ELR (cell line): ENCODE data around the gene SCAND1.
"Not testable (repeated sequence)": the region's sequence is repeated elsewhere in the genome, so short reads cannot be mapped to it uniquely, and the experiment has no call there.

Experiments
- DNase-seq: peaks from one replicate; pipeline ENCODE4 v3.0.0-alpha.2; 2015; ENCODE audit warnings: low read depth

SCAND1 gene

GRCh38 chr20:35959291-35959690, 5.0 kb upstream of the SCAND1 start:
- not testable (repeated sequence) for DNase-seq

DNA sequence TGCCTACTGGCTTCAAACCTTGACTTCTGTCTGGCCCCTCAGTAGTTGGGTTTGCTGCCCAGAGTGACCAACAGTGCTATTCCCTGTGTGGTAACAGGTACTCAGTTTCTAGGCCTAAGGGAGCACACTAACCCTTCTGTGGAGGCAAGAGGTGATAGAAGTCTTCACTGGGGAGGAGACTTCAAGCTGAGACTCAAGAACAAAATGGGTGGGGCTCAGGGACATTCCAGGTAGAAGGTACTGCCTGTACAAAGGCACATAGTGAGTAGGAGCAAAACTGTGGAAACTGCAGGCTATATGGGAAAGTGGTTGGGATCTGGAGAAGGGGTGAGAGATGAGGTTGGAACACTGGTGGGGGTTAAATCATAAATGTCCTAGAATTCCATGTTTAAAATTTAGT, 2.3 kb upstream of the SCAND1 start:
- DNase-seq, result no peak

GRCh38 chr20:35954907-35955251, 577 bp upstream of the SCAND1 start:
- peak; percentile 80 for DNase-seq

DNA sequence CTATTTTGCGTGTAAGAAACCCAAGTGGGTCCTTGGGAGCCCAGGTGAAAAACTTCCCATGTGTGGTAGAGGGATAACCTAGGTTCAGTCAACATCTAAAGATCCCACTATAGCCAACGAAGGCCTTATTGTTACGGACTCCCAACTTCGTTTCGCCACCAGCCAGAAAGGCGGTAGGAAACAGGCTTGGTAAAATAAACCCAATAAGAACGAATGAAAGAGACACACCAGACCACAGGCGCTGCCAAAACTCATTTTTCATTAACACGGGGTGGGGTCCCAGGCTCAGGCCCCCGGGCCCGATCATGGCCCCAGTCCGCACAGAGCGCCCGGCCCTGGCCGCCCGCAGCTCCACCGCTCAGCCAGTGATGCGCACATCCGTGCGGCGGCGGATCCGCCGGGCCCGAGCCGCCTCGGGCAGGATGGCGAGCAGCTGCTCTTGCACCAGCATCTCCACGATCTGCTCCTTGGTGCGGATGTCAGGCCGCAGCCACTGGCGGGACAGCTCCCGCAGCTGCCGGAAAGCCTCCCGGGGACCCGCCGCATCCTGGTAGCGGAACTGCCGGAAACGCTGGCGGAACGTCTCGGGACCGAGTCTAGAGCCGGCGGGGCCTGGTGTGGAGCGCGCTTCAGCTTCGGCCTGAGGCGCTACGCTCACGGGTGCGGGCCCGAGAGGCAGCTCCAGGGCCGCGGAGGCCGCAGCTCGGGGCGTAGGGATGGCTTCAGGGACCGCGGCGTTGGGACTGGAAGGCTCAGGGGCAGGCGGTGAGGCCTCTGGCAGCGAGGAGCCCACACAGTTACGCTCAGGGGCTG, 709 bp downstream of the SCAND1 start:
- DNase-seq, result peak; percentile 69

- DNase-seq, result peak; percentile 53
Measured at GRCh38 chr20:35952480-35953386, 1.6 kb downstream of the SCAND1 start.

DNA sequence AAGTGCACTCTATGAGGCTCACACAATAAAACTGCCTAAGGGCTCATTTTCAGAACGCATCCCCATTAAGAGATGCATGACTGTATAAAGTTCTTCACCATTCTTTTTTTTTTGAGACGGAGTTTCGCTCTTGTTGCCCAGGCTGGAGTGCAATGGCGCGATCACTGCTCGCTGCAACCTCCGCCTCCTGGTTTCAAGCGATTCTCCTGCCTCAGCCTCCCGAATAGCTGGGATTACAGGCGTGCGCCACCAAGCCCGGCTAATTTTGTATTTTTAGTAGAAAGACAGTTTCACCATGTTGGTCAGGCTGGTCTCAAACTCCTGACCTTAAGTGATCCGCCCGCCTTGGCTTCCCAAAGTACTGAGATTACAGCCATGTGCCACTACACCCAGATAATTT, 2.2 kb downstream of the SCAND1 start:
- not testable (repeated sequence) for DNase-seq

GRCh38 chr20:35950093-35950492, 4.2 kb downstream of the SCAND1 start:
- DNase-seq, result no peak

DNA sequence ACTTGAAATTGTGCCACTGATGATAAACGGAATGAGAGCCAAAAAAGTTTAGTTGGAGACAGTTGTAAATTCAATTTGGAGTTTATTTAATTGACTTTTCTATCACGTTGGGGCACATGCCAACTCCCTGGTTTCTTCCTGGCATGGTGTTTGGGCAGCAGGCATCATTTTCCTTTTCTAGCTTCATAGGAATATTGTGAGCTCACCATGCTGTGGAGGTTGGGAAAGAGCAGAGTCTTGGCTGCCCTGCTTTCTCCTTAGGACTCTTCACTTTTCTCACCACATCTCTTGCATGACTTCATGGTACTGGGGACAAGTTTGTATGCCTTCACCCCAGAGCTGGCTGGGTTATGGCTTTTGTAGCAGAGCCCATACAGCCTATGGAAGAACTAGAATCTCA, 6.4 kb downstream of the SCAND1 start:
- DNase-seq, result no peak

GRCh38 chr20:35947489-35947888, 6.8 kb downstream of the SCAND1 start:
- DNase-seq, result peak; percentile 61

- no peak for DNase-seq
Measured at GRCh38 chr20:35942243-35942642, 12.1 kb downstream of the SCAND1 start.

DNA sequence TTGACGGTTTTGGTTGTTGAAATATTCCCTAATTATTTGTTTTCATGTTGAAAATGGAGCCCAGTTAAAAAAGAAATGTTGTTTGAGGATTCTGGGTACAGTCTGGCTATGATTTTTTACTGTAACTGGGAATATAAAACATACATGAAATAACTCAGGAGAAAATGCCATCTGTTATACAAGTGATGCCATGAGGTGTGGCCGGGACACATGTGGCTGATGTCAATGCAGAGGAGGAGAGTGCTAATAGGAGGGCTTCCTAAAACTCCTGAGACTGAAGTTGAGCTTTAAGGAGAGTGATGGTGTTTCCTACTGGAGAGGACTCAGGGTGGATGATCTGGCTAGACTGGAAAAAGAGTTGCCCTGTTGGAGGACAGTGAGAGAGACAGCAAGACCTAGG, 12.7 kb downstream of the SCAND1 start:
- no peak for DNase-seq

DNA sequence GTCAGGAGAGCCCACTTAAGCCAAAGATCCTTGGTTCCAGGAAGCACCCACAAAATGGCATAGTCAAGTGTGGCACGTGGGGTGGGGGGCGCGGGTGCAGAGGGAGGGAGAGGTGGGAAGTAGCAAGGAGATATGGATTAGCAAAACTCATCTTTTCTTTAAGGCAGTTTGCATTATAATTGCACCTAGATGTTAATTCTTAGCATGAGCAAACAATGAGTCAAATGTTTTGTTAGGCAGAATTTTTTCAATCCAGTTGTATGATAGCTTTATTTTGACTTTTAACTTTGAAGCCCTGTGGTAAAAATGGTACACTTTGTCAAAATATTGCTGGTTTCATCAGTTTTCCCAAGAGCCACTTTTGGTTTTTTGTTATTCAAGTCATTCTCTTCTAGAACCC, 15.0 kb downstream of the SCAND1 start:
- DNase-seq, result no peak

DNA sequence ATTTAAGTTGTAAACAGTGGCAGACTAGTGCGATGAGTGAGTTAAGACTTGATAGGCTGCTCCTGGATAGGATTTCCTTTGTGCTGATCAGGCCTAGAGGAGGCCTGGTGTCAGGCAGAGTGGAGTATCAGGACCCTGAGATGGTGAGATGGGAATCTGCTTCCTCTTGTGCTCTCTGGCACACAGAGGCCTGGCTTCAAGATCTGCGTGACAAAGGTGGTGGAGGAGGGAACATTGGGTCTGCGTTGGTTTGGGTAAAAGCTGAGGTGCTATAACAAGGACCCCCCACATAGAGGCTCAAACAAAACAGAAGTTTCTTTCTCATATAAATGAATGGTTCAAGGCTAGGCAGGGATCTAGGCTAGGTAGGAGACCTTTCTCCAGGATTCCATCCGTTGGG, 20.3 kb downstream of the SCAND1 start:
- DNase-seq, result no peak

GRCh38 chr20:35929301-35929700, 25.0 kb downstream of the SCAND1 start:
- no peak for DNase-seq

DNA sequence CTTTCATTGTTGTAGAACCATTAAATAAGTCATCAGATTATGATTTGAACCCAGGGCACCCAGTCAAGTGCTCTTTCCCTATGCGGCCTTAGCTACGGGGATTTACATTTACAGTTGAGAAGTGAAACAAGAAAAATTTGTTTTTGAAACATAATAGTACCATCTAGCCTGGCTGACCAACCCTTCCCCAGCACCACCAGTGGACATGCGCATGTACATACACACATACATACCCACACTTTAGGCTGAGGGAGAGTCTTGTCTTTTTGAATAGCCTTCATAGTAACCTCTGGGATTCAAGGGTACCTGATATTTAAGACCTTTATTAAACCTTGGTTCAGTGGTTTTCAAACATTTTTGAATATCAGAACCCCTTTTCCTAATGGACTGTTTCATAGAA, 33.8 kb downstream of the SCAND1 start:
- no peak for DNase-seq

DNA sequence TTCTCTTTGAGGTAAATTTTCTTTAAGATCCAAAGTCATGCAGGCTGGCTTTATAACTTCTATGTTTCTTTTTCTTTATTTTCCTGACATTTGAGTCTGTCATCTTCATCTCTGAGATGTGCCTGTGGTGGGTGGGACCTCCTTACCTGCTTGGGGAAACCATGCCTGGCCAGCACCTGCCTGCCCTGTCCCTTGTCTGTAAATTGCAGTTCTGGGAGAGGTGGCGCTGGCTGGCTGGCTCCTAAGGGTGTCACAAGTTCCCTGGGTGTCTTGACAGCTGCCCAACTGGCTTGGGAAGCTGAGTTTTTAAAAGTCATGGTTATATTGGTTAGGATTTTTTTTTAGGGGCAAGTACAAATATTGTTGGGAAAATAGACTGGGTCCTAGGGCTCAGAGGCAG, 36.3 kb downstream of the SCAND1 start:
- DNase-seq, result no peak

DNA sequence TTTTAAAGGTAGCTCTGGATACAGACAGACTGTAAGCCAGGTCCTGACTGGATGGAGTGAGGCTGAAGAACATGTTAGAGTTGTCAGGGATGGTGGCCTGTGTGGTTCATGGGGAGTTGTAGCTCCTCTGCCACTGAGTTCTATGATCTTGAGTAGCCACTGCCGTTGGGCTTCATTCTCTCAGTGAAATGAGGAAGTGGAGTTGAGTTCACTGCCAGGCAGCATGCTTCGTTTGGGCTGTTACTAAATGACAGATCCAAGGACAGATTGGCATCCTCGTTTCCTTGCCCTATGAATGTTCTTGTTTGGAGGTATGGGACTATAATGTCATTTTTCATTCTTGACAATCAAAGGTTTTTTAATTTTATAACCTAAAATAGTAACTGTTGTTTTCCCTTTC, 37.2 kb downstream of the SCAND1 start:
- no peak for DNase-seq

DNA sequence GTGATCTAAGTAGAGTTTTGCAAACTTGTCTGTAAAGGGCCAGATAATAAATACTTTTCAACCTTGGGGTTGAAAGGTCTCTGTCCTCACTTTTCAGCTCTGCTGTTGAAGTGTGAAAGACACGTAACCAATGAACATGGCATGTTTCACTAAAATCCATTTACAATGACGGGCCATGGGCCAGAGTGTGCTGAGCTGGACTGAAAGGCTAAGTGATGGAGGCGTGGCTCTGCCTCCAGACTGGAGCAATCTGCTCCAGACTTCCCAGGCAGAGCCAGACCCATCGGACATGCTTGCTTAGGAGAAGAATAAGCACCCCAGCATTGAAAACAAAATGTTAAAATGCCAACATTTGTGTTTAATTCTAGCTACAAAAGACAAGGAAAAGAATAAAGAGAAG, 41.4 kb downstream of the SCAND1 start:
- no peak for DNase-seq

GRCh38 chr20:35910254-35910653, 44.0 kb downstream of the SCAND1 start:
- DNase-seq, result no peak

- DNase-seq, result no peak
Measured at GRCh38 chr20:35909796-35910195, 44.5 kb downstream of the SCAND1 start.

DNA sequence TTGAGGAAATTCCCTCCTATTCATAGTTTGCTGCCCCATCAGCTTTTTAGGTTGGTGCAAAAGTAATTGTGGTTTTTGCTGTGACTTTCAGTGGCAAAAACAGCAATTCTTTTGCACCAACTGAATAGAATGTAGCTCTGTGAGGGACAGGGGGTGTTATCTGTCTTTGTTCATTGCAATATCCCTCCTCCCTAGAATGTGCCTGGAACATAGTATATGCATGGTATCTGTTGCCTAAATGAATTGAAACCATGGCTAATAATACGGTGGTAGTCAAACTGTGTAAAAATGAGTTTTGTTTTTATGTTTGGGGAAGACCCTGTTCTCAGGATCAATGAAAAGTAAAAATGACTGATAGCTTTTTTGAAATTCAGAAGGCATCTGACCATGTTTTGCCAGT, 45.1 kb downstream of the SCAND1 start:
- DNase-seq, result no peak

- no peak for DNase-seq
Measured at GRCh38 chr20:35908007-35908406, 46.3 kb downstream of the SCAND1 start.

- no peak for DNase-seq
Measured at GRCh38 chr20:35907017-35907701, 47.1 kb downstream of the SCAND1 start.
